ENCODE measurements around the gene IL21R. TPM values are rescaled to one million over a fixed set of nuclear protein-coding genes. Genes with fewer than 3 reads are reported as not detected.

IL21R gene
- total and polyA plus RNA-seq, 2 donors (not counting 3 experiments of a cell fraction or from before 2014, with no cell fraction given): 0.03 TPM; not detected in 1

DNA sequence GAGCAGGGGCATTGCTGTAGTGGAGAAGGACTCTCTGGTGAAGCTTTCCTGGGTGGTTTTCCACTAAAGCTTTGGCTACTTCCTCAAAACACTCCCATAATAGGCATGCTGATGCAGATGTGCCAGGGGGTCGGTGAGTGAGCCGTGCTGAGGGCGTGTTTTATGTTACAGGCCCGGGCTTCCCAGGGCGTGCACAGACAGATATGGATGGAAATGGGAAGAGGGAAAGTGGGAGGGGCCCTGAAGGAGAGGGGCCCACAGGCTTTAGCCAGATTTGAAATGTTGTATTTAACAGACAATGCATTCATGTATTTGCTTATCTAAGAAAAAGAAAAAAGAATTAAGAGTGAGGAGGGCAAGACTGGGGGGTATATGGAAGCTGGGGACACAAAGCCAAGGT, 56.3 kb downstream of the IL21R start:
- intact Hi-C loops (cut with micrococcal nuclease): no loop called here

More for the DNA sequence above, 56.3 kb downstream of the IL21R start:
- Histone ChIP-seq H3K27me3 (ENCODE audit: control insufficient read depth in 2 of 2, insufficient read depth in 2 of 2, low read length in 2 of 2) (no peaks in the 10 kb centered on the region), H3K9ac (replicated peaks; ENCODE audit: extremely low read depth, insufficient read depth, low read length) (no peak overlapping the region), H3K36me3 (ENCODE audit: control insufficient read depth in 2 of 2, extremely low read depth in 1 of 2, insufficient read depth in 2 of 2, low read length in 2 of 2) (peaks cover 5 to 16% of the 10 kb centered on the region in 2 experiments), H3K27ac (ENCODE audit: insufficient read depth, low read depth, low read length) (no peak overlapping the region), H3K9me3 (replicated peaks; ENCODE audit: control insufficient read depth, insufficient read depth, low read length) (no peaks in the 10 kb centered on the region), H3K9me1 (replicated peaks; ENCODE audit: control insufficient read depth, extremely low read depth, insufficient read depth, low read length) (no peaks in the 10 kb centered on the region), H3K4me2 (ENCODE audit: insufficient read depth, low read length) (no peak overlapping the region), H2AFZ (ENCODE audit: low read depth, low read length) (no peak overlapping the region), H3K4me1 (ENCODE audit: control insufficient read depth, extremely low read depth, insufficient read depth, low read length) (peaks cover 26% of the 10 kb centered on the region), H3K79me2 (ENCODE audit: control insufficient read depth, insufficient read depth, low read length) (no peaks in the 10 kb centered on the region), H3K4me3 (replicated peaks in 1 of 3; ENCODE audit: insufficient read depth in 1 of 3, low read depth in 1 of 3, low read length in 3 of 3) (no peak overlapping the region), H4K20me1 (replicated peaks; ENCODE audit: control insufficient read depth, extremely low read depth, insufficient read depth, low read length) (no peaks in the 10 kb centered on the region)
- BruUV-seq (replicated peaks): no TSS peak
- dilution Hi-C loops (cut with MboI; ENCODE audit: extremely low pct_ligation_motif_present, low sequenced_read_pairs): no loop called here
- DNase-seq (ENCODE audit: low read depth, low spot score): no peak
- POLR2A ChIA-PET: no interaction called here
- no peak for FAIRE-seq
- CTCF ChIA-PET: no interaction called here
- TF ChIP-seq JUN (IDR thresholded peaks at IDR 0.05; ENCODE audit: borderline replicate concordance, insufficient read depth, insufficient read length, low read depth): no peak
- TF ChIP-seq, protein P1, sequence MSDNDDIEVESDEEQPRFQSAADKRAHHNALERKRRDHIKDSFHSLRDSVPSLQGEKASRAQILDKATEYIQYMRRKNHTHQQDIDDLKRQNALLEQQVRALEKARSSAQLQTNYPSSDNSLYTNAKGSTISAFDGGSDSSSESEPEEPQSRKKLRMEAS (IDR thresholded peaks at IDR 0.05; ENCODE audit: insufficient read depth, insufficient read length): no peak
- TF ChIP-seq POLR2AphosphoS5 (IDR thresholded peaks at IDR 0.05; ENCODE audit: insufficient read depth, low read depth, low read length): no peak
- TF ChIP-seq, protein P2, sequence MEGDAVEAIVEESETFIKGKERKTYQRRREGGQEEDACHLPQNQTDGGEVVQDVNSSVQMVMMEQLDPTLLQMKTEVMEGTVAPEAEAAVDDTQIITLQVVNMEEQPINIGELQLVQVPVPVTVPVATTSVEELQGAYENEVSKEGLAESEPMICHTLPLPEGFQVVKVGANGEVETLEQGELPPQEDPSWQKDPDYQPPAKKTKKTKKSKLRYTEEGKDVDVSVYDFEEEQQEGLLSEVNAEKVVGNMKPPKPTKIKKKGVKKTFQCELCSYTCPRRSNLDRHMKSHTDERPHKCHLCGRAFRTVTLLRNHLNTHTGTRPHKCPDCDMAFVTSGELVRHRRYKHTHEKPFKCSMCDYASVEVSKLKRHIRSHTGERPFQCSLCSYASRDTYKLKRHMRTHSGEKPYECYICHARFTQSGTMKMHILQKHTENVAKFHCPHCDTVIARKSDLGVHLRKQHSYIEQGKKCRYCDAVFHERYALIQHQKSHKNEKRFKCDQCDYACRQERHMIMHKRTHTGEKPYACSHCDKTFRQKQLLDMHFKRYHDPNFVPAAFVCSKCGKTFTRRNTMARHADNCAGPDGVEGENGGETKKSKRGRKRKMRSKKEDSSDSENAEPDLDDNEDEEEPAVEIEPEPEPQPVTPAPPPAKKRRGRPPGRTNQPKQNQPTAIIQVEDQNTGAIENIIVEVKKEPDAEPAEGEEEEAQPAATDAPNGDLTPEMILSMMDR (IDR thresholded peaks at IDR 0.05; ENCODE audit: extremely low read depth in 1 of 2, insufficient read depth in 1 of 2, low read depth in 1 of 2, low read length in 2 of 2): no peak
- no peak for TF ChIP-seq GATA2 (IDR thresholded peaks at IDR 0.05; ENCODE audit: insufficient read depth, insufficient read length, low read depth, low read length)
- no peak for TF ChIP-seq MYC (IDR thresholded peaks at IDR 0.05; ENCODE audit: low read depth, low read length)
- no peak for TF ChIP-seq POLR2A (IDR thresholded peaks at IDR 0.05; ENCODE audit: low read depth, low read length)
- TF ChIP-seq FOS (IDR thresholded peaks at IDR 0.05; ENCODE audit: borderline replicate concordance, insufficient read depth, low read length): no peak
- no peak for TF ChIP-seq EZH2 (IDR thresholded peaks at IDR 0.05; ENCODE audit: borderline replicate concordance, low read depth, low read length, severe bottlenecking)
